HG03575 (cell line): ENCODE data around the gene LDLRAD4.

Experiments
- ATAC-seq: cut with Tn5 transposase; IDR thresholded peaks from one replicate; pipeline ENCODE4 v1.9.1; 2021; ENCODE audit not compliant: unreplicated experiment, insufficient number of reproducible peaks, low FRiP score; ENCODE audit errors: extremely low read depth

Gene LDLRAD4

GRCh38 chr18:13353084-13353823 is 134.7 kb downstream of the LDLRAD4 start:
- ATAC-seq = no peak

DNA sequence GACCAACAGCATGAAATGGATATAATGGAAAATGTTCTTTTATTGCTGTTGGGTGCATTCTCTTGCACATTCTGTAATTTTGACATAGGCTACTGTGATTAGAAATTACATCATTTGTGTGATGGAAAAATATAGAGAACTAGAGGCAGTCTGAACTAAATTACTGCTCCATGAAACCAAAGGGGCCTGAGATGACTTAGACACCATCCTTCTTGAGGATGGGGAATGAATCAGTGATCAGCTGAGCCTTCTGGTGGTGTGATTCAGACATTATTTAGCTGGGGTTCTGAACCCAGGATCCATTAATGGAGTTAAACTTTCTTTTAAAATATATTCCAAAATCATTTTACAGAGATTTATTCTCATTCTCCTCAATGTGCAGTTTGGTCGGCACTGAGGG is 135.8 kb downstream of the LDLRAD4 start:
- ATAC-seq = no peak

- ATAC-seq = no peak
Measured at GRCh38 chr18:13356032-13356431, 137.5 kb downstream of the LDLRAD4 start.

DNA sequence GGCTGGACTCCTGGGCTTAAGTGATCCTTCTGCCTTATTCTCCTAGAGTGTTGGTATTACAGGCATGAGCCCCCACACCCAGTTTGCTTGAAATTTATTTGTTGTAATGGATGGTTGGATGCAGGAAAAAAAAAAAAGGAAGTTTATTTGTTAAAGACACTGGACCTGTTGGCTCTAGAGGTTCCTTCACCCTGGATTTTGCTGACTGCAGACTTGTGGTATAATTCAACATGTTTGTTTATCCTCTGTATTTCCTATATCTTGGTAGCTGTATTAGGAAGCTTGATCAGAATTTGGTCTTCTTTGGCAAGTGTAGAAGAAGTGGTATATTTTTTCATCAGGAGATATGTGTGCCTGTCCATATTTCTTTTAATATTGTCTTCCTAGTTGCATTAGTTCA is 138.7 kb downstream of the LDLRAD4 start:
- ATAC-seq = no peak

DNA sequence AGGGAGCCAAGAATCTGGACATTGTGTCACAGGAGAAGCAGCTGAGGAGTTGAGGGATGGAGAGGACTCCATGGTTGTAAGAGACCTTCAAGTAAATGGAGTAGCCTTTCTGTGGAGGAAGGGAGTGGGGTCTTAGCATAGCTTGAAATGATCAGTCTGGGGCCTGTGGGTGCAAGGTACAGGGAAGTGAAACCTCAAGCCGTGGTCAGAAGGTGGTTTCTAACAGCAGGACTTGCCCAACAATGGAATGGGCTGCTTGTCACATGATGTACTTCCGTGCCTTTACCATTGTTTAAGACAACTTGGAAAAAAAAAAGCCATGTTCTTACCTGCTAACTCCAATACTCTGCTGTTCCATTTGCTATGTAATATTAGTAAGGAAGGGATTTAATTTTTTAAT is 140.7 kb downstream of the LDLRAD4 start:
- no peak for ATAC-seq

DNA sequence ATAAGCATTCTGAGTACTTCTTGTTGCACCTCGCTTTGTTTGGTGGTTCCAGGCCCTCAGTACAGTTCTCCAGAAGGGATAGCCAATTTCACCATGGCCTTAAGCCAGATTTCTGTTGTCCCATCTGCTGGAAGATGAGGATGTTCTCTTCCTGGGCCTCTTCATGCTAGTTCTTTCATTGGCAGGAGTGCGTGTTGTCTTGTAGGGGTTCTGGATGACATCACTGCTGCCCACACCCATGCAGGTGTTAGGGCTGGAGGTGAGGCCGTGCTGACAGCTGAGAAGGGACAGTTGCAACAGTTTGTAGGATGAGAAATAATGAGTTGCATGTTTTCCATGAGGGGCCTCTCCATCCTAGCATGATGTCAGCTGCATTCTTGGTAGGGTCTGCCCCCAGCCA is 142.9 kb downstream of the LDLRAD4 start:
- no peak for ATAC-seq

GRCh38 chr18:13362051-13362450 is 143.5 kb downstream of the LDLRAD4 start:
- no peak for ATAC-seq

DNA sequence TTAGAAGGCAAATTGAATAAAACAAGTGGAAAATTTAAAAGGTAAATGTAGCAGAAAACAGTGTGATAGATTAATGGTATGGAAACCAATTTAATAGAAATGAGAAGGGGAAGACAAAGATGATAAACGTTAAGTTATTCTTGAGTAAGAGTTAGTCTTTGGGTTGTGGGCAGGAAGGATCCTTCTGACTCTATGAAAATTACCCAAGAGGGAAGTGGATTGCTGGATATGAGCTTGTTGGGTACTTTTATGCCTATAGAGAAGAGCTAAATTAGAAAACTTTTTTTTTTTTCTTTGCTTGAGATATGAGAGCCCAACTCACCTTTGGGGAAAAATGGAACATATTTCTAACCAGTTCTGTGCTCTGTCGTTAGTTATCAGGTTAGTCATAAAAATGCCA is 144.0 kb downstream of the LDLRAD4 start:
- no peak for ATAC-seq

DNA sequence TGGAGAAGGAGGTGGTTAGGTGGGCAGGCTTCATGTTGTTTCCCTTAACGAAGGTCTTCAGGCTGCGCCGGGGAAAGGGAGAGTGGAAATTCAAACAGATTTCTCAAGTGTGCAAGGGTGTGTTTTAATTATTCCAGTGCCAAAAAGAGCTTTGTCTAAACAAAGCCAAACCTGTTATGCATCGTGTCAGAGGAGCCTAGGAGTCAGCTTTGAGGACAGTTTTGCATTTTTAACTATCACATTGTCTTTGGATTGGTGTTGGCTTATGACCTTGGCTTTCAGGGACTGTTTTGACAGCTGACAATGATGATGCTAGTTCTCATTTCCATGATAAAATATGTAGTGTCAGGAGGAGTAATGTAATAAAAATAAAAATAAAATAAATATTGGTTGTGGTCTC is 144.8 kb downstream of the LDLRAD4 start:
- ATAC-seq = no peak

GRCh38 chr18:13364721-13365205 is 146.2 kb downstream of the LDLRAD4 start:
- ATAC-seq = no peak

- no peak for ATAC-seq
Measured at GRCh38 chr18:13366131-13366530, 147.6 kb downstream of the LDLRAD4 start.

DNA sequence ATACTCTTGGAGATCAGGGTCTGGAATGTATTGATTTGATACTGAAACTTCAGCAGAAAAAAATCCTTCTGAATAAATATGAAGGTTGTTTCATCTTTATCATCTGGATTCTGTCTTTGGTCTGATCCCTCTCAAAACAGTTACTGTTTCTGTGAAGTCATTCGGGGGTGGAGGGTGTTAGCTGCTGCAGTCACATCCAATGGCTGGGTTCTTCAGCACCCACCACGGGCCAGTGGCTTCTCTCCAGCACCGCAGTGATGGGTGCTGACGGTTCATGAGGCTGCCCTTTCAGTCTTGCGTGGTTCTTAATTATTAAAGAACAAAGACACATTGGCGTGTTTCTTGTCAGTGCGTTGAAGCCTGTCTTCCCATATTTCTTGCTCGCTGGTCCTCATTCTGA is 148.0 kb downstream of the LDLRAD4 start:
- ATAC-seq = no peak

- ATAC-seq = no peak
Measured at GRCh38 chr18:13366962-13367892, 148.7 kb downstream of the LDLRAD4 start.

GRCh38 chr18:13368080-13368813 is 149.7 kb downstream of the LDLRAD4 start:
- no peak for ATAC-seq

- no peak for ATAC-seq
Measured at GRCh38 chr18:13369353-13369752, 150.8 kb downstream of the LDLRAD4 start.

GRCh38 chr18:13369756-13370510 is 151.4 kb downstream of the LDLRAD4 start:
- ATAC-seq = no peak

DNA sequence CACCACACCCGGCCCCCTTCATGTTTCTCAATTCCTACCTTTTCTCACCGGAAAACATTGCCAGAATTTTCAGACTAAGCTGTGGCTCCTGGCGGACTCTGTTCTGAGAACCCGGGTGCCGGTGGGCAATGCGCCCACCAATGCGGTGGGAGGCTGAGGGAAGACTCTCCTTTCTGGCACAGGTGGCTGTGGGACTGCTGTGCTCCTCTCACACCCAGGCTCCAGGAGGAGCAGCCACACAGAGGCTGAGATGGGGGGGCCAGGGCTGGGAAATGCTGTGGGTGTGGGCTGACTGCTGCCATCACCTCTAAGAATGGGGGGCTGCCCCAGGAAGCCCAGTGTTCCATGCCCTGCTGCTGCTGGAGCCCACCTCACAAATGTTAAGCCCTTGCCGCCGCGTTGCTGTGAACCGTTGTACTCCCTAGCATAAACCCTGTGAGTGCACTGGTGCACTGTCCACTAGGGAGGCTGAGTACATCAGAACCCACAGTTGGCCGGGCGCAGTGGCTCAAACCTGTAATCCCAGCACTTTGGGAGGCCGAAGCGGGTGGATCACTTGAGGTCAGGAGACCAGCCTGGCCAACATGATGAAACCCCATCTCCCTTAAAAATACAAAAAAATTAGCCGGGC is 152.6 kb downstream of the LDLRAD4 start:
- no peak for ATAC-seq

GRCh38 chr18:13371689-13372418 is 153.3 kb downstream of the LDLRAD4 start:
- no peak for ATAC-seq
